Stimulated activated CD4-positive, alpha-beta T cell treated with anti-CD3 and anti-CD28 coated beads, Interleukin-2, amount 100 ng/mL, for 4 hours (primary cell): ENCODE results near the gene DNAJA3.

Experiments used
- DNase-seq: peaks from one replicate; pipeline ENCODE4 v3.0.0-alpha.2; 2020; ENCODE audit warnings: low read depth

Gene DNAJA3

DNA sequence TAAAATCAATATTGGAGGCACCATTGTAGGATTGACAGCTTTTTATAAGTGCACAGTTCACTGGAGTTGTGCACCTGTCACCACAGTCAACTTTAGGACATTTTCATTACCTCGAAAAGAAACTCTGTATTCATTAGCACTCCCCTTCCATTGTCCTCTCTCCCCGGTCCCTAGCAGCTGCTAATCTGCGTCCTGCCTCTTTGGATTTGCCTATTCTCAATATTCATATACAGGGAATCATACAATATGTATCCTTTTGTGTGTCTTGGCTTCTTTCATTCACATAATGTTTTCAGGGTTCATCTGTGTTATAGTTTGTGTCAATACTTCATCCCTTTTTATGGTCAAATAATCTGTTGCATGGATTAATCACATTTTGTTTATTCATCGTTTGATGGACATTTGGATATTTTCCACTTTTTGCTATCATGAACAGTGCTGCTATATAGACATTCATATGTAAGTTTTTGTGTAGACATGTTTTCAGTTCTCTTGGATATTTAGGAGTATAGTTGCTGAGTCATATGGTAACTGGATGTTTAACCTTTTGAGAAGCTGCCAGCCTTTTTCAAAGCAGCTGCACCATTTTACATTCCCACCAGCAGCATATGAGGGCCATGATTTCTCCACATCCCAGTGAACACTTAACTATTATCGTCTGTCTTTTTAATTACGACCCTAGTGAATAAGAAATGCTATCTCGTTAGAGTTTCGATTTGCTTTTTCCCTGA, 9.8 kb downstream of the DNAJA3 start:
- DNase-seq: no peak

DNA sequence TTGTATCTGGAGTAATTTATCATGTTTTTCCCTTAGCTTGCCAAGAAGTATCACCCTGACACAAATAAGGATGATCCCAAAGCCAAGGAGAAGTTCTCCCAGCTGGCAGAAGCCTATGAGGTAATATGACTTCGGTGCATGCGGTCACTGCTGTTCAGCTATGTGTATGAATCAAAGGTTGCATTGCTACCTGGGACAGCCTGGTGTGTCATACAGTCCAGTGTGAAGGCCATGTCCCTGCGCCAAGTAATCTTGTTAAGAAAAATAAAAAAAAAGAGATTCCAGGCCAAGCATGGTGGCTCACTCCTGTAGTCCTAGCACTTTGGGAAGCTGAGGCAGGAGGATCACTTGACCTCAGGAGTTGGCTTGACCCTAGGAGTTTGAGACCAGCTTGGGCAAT, 11.7 kb downstream of the DNAJA3 start:
- DNase-seq: no peak

DNA sequence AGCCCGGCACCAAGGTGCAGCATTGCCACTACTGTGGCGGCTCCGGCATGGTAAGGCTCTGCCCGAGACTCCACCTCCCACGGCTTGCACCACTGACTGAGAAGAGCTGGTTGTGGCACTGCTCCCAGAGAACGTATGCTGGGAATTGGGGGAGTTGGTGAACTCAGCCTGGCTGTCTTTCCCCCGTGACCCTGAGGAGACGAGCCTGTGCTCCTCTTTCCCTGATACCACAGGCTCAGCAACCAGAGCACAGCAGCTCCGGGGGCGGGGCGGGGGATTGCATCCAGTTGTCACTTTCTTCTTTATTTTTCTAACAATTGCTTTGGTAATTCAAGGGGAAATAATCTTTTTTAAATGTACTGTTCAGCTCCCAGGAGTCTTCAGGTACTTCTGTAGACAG, 16.7 kb downstream of the DNAJA3 start:
- DNase-seq: no peak

DNA sequence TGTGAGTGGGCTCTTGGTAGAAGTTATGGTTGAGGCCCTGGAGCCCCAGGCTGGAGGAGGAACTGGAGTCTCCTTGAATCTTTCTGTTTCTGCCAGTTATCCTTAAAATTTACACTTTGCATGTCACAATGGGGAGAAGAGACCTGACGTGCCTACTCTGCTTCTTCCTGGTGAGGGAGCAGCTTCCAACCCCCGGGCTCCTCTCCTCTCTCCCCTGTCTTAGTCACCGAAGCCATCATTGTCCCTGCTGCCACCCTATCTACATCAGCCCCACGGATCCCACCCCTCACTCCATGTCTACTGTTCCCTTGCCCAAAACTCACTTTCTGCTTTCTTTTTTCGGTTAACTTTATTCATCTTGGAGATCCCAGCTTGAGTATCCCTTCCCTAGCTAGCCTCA, 17.6 kb downstream of the DNAJA3 start:
- DNase-seq: no peak

DNA sequence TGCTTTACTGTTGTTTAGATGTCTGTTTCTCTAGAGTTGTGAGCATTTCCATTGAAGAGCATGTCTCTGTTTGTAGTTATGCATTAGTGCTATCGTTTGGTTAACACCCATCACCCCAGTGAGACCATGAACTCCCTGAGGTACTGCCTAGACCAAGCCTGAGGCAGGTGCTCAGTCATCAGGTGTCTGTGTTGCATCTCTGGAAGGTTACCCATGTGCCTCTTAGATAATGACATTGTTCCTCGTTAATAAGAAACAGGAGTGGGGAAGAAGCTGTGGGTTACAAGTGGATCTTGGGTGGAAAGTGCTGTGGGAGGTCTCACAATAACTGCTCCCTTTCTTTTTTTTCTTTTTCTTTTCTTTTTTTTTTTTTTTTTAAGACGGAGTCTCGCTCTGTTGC, 18.3 kb downstream of the DNAJA3 start:
- DNase-seq: no peak

DNA sequence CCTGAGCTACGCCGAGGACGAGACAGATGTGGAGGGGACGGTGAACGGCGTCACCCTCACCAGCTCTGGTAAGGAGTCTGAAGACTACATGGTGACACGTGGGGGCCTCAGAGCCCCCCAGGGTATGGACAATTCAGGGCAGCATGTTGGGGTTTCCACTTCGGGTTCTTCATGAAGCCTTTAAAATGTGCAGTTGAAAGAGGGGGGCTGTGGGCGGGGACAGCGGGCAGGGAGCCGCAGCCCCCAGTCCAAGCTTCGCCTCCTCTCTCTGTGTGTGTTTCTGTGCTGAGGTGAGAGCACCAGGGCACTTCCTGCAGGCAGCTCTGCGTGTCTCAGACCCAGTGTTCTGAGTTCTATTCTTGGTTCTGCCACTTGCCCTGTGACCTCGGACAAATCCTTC, 24.8 kb downstream of the DNAJA3 start:
- DNase-seq: no peak

DNA sequence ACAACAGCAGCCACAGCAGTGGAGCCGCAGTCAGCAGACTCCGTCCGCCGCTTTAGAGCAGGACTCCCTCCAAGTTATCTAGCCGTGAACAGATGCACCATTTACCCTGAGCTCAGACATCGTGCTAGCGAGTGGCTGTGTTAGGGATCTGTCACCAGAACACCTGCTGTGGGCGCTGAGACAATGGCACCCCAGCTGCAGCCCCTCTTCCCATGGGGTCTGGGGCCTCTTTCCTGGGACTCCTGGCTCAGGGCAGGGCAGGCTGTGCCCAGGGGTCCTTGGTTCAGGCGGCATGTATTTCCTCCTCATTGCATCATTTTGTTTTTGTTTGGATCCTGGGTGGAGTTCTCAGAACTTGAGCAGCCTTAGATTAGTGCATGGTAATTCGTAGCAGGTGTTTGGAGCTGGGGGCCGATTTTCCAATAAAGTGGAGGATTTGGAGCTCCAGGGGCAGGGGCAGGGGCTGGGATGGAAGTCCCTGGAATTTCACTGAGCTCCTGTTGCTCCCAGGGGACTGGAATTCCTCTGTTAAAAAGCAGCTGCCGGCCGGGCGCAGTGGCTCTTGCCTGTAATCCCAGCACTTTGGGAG, 25.4 kb downstream of the DNAJA3 start:
- DNase-seq: no peak

DNA sequence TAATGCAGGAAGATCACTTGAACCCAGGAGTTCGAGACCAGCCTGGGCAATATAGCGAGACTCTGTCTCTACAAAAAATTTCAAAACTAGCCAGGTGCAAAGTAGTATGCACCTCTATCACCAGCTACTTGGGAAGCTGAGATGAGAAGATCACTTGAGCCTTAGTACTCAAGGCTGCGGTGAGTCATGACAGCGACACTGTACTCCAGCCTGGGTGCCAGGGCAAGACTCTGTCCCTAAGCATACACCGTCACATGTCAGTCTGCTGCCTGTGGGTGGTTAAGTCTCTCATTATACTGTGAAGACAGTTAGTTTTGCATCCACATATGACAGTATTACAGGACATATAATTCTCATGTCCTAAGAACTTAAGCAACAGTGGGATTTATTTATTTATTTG, 27.0 kb downstream of the DNAJA3 start:
- no peak for DNase-seq

DNA sequence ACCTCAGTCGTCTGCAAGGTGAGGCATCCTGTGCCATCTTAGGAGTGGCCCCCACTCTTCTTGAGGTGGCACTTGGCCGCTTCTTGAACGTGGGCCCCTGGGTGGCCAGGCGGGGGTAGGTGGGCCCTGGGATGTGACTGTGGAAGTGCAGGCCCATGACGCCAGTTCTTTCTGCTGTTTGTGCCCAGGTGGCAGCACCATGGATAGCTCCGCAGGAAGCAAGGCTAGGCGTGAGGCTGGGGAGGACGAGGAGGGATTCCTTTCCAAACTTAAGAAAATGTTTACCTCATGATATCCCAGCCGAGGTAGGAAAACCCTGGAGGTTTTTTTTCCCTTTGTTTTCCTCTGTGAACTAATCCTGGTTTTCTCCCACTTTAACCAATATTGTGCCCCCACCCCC, 29.0 kb downstream of the DNAJA3 start:
- no peak for DNase-seq

DNA sequence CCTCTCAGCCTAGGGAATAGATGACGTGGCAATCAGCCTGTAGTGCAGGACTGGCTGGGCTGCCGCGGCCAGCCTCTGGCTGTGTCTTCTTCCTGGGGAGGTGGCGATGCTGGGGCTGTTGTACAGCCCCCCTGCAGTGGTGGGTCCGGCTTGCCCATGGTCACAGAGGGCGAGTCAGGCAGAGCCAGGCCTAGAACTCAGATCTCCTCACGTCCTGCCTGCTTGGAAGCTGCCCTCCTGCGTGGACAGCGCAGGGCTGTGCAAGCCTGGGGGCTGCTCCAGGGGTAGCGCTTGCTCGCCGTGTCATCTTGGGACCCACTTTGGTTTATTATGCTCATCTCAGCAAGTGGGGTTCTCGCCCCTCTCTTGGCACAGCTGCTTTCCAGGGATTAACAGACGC, 29.4 kb downstream of the DNAJA3 start:
- no peak for DNase-seq

DNA sequence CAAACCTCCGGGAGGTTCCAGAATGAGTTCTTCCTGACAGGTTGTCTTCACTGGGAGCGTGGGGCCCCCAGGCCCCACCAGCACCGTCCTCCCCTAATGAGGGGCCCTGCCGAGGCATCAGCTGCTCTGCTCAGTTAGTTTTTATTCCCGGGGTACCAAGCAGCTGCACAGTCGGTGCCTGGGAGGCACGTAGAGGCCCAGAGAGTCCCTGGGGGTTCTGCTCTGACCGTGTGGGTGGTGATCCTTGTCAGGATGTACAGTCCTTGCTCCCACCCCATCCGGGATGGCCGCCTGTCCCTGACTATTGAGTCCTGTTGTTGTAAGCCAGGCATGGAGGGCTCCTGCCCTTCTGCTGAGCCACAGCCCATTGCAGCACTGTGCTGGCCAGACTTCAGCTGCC, 30.3 kb downstream of the DNAJA3 start:
- no peak for DNase-seq

DNA sequence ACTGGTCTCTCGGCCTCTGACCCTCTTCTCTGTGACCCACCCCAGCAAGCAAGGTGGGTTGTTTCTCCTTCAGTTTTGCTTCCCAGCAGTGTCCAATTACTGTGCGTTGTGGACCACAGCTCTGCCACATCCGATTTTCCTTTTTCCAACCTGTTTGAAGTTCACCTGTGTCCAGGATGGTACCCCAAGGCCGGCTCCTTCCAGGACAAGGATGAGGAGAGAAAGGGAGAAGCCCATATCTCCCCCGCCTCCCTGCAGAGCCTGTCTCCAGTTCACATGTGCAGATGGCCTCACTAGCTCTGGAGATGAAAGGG, 35.2 kb downstream of the DNAJA3 start:
- DNase-seq: no peak

DNA sequence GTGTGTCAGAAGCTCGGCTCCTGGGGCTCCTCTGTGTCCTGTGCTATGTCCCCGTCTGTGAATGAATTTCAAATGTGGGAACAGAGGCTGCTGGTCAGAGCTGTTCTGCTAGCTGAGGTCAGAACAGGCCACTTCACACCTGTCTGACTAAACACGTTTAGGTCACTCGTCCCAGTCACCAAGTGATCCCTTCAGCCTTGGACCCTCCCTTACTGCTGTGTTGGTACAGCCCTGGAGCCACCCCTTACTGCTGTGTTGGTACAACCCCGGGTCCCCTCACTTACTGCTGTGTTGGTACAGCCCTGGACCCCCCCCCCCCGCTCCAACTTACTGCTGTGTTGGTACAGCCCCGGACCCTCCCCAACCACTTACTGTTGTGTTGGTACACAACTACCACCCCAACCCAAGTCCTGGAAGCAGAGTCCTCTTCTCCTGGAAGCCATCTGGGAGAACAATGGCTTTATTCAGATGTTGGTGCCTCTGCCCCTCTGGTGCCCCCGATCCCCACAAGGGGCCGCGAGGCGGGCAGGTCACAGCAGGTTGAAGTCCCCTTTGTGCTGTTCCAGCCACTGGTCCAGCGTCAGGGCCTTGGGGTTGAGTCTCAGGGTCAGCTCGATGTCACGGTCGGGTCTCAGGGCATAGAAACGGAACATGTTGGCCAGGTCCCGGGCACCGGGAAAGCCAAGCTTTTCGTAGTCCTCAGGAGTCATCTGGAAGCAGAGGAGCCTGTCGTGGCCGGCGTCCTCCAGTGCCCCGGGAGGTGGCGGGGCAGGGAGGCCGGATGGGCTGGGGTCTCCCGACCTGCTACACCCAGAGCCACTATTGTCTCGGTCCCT, 35.8 kb downstream of the DNAJA3 start:
- no peak for DNase-seq

DNA sequence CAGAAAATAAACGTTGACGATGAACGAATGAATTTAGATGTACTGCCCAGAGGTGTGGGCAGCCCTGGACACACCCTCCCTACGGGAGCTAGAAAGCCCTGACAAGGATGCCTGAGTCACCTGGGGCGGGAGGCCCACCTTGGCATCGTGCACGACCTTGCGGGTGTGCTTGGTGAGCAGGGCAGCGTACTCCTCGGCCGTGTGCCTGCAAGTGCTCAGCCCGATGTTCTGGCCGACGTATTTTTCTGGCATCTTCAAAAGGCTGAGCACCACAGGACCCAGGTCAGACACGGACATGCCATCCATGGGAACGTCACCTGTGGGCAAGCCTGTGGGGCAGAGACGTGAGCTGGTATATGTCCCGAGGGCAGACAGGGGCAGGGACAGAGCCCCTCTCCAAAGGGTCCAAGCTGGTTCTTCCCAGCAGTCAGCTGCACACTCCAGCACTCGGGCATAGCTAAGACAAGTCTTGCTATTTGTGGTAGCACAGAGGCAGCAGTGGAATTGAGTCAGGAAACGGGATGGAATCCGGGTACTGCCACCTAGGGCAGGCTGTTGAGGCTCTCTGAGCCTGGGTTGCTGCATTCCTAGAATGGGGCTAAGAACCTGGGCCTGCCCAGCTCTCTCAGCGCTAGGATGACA, 38.0 kb downstream of the DNAJA3 start:
- no peak for DNase-seq

DNA sequence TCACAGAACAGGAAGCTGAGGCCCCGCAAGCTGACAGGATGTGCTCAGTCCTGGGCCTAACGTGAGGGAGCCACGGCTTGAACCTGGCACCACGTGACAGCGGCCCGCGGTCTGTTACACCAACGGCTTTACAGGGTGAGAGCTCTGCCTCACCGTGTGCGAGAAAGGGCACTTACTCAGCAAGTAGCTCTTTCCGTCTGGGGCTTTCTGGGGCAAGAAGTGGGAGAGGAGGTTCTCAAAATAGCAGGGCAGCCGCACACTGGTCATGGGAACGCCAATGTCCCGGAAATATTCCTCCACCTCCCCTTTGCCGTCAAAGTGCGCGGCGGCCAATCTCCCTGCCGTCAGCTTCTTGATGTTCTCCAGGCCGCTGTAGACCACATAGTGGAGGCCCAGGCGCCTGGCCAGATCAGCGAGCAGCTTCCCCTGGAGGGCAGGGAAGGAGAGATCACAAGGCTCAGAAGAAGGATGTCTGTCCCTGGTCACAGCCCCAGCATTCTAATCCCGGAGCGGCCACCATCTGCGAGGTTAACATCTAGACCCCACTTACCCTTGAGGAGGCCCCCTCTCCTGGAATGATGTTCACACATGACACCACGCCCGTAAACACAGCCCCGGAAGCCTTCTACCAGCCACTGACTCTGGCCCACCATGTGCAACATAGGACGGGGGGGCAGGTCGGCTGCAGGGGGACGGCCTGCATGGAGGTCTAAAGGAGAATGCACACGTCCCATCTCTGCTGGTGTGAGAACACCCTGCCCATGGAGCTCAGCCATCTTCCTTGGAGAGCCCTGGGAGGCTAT, 40.5 kb downstream of the DNAJA3 start:
- DNase-seq: peak; percentile 26

DNA sequence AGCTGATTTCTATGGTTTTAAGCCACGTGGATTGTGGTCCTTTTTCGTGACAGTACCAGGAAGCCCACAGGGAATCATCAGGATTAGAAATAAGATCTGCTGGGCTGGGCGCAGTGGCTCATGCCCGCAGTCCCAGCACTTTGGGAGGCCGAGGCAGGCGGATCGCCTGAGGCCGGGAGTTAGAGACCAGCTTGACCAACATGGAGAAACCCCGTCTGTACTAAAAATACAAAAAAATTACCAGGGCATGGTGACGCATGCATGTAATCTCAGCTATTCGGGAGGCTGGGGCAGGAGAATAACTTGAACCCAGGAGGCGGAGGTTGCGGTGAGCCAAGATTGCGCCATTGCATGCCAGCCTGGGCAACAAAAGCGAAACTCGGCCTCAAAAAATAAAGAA, 42.2 kb downstream of the DNAJA3 start:
- DNase-seq: no peak

DNA sequence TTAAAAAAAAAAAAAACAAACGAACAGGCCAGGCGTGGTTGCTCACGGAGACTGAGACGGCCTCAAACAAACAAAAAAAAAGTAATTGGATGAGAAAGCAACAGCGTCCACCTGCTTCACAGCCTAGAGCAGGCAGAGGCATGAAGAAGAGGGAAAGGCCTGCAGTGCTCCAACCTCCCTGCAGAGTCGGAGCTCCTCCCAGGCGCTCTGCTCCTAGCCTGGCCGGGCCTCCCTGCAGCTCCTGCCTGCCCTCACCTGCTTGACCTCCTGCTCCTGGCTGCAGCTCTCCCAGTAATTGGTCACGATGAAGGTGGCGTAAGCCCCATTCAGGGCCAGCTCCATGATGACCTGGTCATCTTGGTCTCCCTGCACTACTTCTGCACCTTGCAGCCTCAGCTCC, 43.3 kb downstream of the DNAJA3 start:
- no peak for DNase-seq

DNA sequence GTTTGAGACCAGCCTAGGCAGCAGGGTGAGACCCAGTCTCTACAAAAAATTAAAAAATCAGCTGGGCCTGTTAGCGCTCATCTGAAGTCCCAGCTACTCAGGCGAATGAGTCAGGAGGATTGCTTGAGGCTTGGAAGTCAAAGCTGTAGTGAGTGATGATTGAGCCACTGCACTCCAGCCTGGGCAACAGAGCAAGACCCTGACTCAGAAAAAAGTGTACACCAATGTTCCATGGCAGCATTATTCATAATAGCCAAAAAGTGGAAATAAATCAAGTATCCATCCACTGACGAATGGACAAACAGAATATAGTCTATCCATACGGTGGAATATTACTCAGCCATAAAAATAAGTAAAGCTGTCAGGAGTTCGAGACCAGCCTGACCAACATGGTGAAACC, 46.2 kb downstream of the DNAJA3 start:
- DNase-seq: no peak

DNA sequence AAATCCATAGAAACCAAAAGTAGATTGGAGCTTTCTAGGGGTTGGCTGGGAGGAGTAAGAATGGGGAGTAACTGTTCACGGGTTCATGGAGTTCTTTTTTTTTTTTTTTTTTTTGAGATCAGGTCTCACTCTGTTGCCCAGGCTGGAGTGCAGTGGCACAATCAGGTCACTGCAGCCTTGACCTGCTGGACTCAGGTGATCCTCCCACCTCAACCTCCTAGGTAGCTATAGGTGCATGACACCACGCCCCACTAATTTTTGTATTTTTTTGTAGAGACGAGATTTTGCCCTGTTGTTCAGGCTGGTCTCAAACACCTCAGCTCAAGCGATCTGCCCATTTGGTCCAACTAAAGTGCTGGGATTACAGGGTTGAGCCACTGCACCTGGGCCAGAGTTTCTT, 47.2 kb downstream of the DNAJA3 start:
- no peak for DNase-seq

DNA sequence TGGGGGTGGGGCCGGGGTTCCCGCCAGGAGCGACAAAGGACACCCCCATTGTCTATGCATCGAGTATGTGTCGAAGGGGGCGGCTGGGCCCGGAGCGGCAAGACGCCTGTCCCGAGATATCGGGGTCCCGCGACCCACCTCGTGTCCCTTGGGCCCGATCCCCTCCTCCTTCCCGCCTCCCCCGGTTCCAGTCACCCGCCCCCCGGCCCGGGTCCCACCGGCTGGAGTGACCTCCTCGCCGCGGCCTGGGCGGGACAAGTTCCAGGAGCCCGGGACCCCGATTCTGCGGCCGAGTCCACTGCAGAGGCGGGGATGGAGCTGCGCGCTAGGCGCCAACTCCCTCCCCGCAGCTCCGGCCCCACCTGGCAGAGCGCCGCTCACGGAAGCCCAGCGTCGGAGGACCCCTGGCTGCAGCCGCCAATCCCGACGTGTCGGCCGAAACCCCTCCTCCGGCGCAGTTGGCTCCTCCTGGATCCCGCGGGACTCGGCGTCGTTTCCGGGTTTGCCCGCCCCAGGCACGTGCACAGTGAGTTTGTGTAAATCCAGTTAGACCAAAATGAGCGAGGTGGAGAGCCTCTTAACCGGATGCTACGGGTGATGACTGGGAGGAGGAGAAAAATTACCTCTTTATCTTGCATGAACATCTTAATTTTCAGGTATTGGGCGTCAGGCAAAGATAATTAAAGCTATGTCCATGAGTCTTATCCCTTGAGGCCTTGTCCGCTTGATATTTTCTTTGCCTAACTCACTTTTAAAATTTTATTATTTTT, 48.7 kb downstream of the DNAJA3 start, which contains the start of gene NMRAL1:
Gene NMRAL1 (minus strand): TSS at position 434 of the 770 bp plus-strand sequence. CDS start 493 bp downstream, outside the sequence.
- peak; percentile 69 for DNase-seq
